GM13977 (cell line): ENCODE data around the gene EZH1.
"Not testable (repeated sequence)": the region's sequence is repeated elsewhere in the genome, so short reads cannot be mapped to it uniquely, and the experiment has no call there.

ENCODE experiments used
- DNase-seq: peaks from one replicate; pipeline ENCODE4 v3.0.0; 2012; ENCODE audit warnings: low spot score
- CTCF ChIP-seq: IDR thresholded peaks from 2 replicates; pipeline ENCODE4 v1.5.1; 2012; ENCODE audit warnings: mild to moderate bottlenecking, control low read depth; ENCODE audit not compliant: insufficient read depth; ENCODE audit errors: extremely low read depth, missing control alignments
- in situ Hi-C: fragments of 300-500 bp; cut with MboI; formaldehyde crosslinking; loops from one replicate; pipeline ENCODE4 v1.12.0; 2022; ENCODE audit warnings: low sequenced_read_pairs, low pct_unique_long_range_greater_than_20kb, mixed read lengths, inconsistent platforms; ENCODE audit not compliant: unreplicated experiment

Gene EZH1

GRCh38 chr17:42772945-42773289, 28.1 kb upstream of the EZH1 start:
- in situ Hi-C loops = no loop called here
- no peak for DNase-seq
- TF ChIP-seq CTCF = no peak

GRCh38 chr17:42769964-42770363, 25.1 kb upstream of the EZH1 start:
- not testable (repeated sequence) for DNase-seq
- in situ Hi-C loops = loop anchor here (10.0 kb wide), 1 partner anchor 195 kb away; the partner anchor contains the start of gene PSMC3IP

- not testable (repeated sequence) for DNase-seq
- in situ Hi-C loops = loop anchor here (10.0 kb wide), 1 partner anchor 193 kb away; the partner anchor contains the start of gene PSMC3IP
These were observed 23.2 kb upstream of the EZH1 start for GRCh38 chr17:42768006-42768405.

GRCh38 chr17:42767512-42767911, 22.7 kb upstream of the EZH1 start:
- in situ Hi-C loops = loop anchor here (10.0 kb wide), 1 partner anchor 193 kb away; the partner anchor contains the start of gene PSMC3IP
- no peak for TF ChIP-seq CTCF
- no peak for DNase-seq

- no peak for TF ChIP-seq CTCF
- no peak for DNase-seq
- in situ Hi-C loops = loop anchor here (10.0 kb wide), 1 partner anchor 191 kb away; the partner anchor contains the start of gene PSMC3IP
These were observed 21.3 kb upstream of the EZH1 start for GRCh38 chr17:42766124-42766523.

- no peak for DNase-seq
- no peak for TF ChIP-seq CTCF
- in situ Hi-C loops = loop anchor here (10.0 kb wide), 1 partner anchor 187 kb away; the partner anchor contains the start of gene PSMC3IP
These were observed 16.8 kb upstream of the EZH1 start for GRCh38 chr17:42761638-42762037.

GRCh38 chr17:42760652-42761581, 16.1 kb upstream of the EZH1 start, which contains the start of gene RAMP2:
Gene RAMP2, plus strand, starts transcription at chr17:42761227. Its CDS starts 35 bp downstream, at chr17:42761262.
- in situ Hi-C loops = loop anchor here (10.0 kb wide), 1 partner anchor 186 kb away; the partner anchor contains the start of gene PSMC3IP
- TF ChIP-seq CTCF = no peak
- peak; percentile 38 for DNase-seq
